ENCODE results near the gene DPP4. TPM values are rescaled to one million over a fixed set of nuclear protein-coding genes. Genes with fewer than 3 reads are reported as not detected.

Gene DPP4
- total and polyA plus RNA-seq, 2 experiments from 2014 or later = 149 to 218 TPM

- Histone ChIP-seq H3K4me2 (no peak overlapping the region), H3K9me2 (replicated peaks; ENCODE audit: insufficient read depth) (no peaks in the 10 kb centered on the region), H3K4me1 (ENCODE audit: insufficient read depth) (no peaks in the 10 kb centered on the region), H3K27ac (no peak overlapping the region), H3K9me3 (ENCODE audit: low read depth) (no peaks in the 10 kb centered on the region), H3K4me3 (no peak overlapping the region), H3K27me3 (no peaks in the 10 kb centered on the region), H2AFZ (no peak overlapping the region), H3K36me3 (replicated peaks; ENCODE audit: insufficient read depth, low read depth) (no peaks in the 10 kb centered on the region), H4K20me1 (ENCODE audit: insufficient read depth, poor library complexity, severe bottlenecking) (no peaks in the 10 kb centered on the region), H3K79me2 (no peaks in the 10 kb centered on the region)
- TF ChIP-seq EZH2 (IDR thresholded peaks at IDR 0.05; ENCODE audit: borderline replicate concordance) = no peak
- TF ChIP-seq CTCF (IDR thresholded peaks at IDR 0.05; ENCODE audit: poor library complexity) = no peak
- no peak for TF ChIP-seq EZH2phosphoT487 (IDR thresholded peaks at IDR 0.05; ENCODE audit: low read depth, severe bottlenecking, unreplicated experiment)
- 87% methylated on average over 7 of the region's 7 CpGs for WGBS (ENCODE audit: low lambda C conversion rate, missing lambda C conversion rate)
- DNase-seq (ENCODE audit: low spot score) = no peak
Measured at GRCh38 chr2:162002623-162003235, 71.3 kb downstream of the DPP4 start.

- Histone ChIP-seq H3K36me3 (replicated peaks; ENCODE audit: insufficient read depth, low read depth) (no peaks in the 10 kb centered on the region), H4K20me1 (ENCODE audit: insufficient read depth, poor library complexity, severe bottlenecking) (no peaks in the 10 kb centered on the region), H3K9me3 (ENCODE audit: low read depth) (no peaks in the 10 kb centered on the region), H3K4me2 (no peak overlapping the region), H2AFZ (no peak overlapping the region), H3K27me3 (no peaks in the 10 kb centered on the region), H3K4me3 (no peak overlapping the region), H3K4me1 (ENCODE audit: insufficient read depth) (peaks cover 8% of the 10 kb centered on the region), H3K79me2 (no peaks in the 10 kb centered on the region), H3K27ac (no peak overlapping the region), H3K9me2 (replicated peaks; ENCODE audit: insufficient read depth) (no peaks in the 10 kb centered on the region)
- 93% methylated on average over 1 of the region's 1 CpG for WGBS (ENCODE audit: low lambda C conversion rate, missing lambda C conversion rate)
- no peak for DNase-seq (ENCODE audit: low spot score)
- no peak for TF ChIP-seq EZH2 (IDR thresholded peaks at IDR 0.05; ENCODE audit: borderline replicate concordance)
- no peak for TF ChIP-seq EZH2phosphoT487 (IDR thresholded peaks at IDR 0.05; ENCODE audit: low read depth, severe bottlenecking, unreplicated experiment)
- no peak for TF ChIP-seq CTCF (IDR thresholded peaks at IDR 0.05; ENCODE audit: poor library complexity)
Measured at GRCh38 chr2:162000431-162000830, 73.6 kb downstream of the DPP4 start.

GRCh38 chr2:161999321-161999720 lies 74.7 kb downstream of the DPP4 start:
- Histone ChIP-seq H3K9me3 (ENCODE audit: low read depth) (no peaks in the 10 kb centered on the region), H3K27ac (no peak overlapping the region), H3K4me1 (ENCODE audit: insufficient read depth) (peaks cover 8% of the 10 kb centered on the region), H3K36me3 (replicated peaks; ENCODE audit: insufficient read depth, low read depth) (no peaks in the 10 kb centered on the region), H3K27me3 (no peaks in the 10 kb centered on the region), H3K4me2 (no peak overlapping the region), H3K79me2 (no peaks in the 10 kb centered on the region), H3K4me3 (no peak overlapping the region), H4K20me1 (ENCODE audit: insufficient read depth, poor library complexity, severe bottlenecking) (no peaks in the 10 kb centered on the region), H2AFZ (no peak overlapping the region), H3K9me2 (replicated peaks; ENCODE audit: insufficient read depth) (no peaks in the 10 kb centered on the region)
- WGBS (ENCODE audit: low lambda C conversion rate, missing lambda C conversion rate) = 82% methylated on average over 6 of the region's 6 CpGs
- TF ChIP-seq EZH2 (IDR thresholded peaks at IDR 0.05; ENCODE audit: borderline replicate concordance) (no peak), CTCF (IDR thresholded peaks at IDR 0.05; ENCODE audit: poor library complexity) (no peak), EZH2phosphoT487 (IDR thresholded peaks at IDR 0.05; ENCODE audit: low read depth, severe bottlenecking, unreplicated experiment) (no peak)
- no peak for DNase-seq (ENCODE audit: low spot score)
